H1 (cell line): Measurements from ENCODE around the gene SCN1B.

ENCODE experiments used
- ASH2L ChIP-seq: fragments of 200-600, 300-600 bp; sonication (generic); IDR thresholded peaks from one replicate; pipeline ENCODE4 v1.7.1; 2017; ENCODE audit warnings: low read length
- BRCA1 ChIP-seq: IDR thresholded peaks from 2 replicates; pipeline ENCODE4 v1.6.1; 2012; ENCODE audit warnings: low read depth, low read length, improper control_type of control experiment
- CTCF ChIP-seq, 3 experiments: IDR thresholded peaks; 1 replicate in 2 of 3; 2 replicates in 1 of 3; pipeline versions ENCODE4 v1.5.1 to v1.6.1; 2011; ENCODE audit warnings: low read length in 3 of 3, mild to moderate bottlenecking in 3 of 3, inconsistent platforms in 2 of 3, low read depth in 1 of 3, moderate library complexity in 1 of 3; ENCODE audit not compliant: insufficient read depth in 1 of 3; ENCODE audit errors: control extremely low read depth in 1 of 3
- POLR2A ChIP-seq, 2 experiments: IDR thresholded peaks; 1 replicate in 1 of 2; 2 replicates in 1 of 2; pipeline ENCODE4 v1.6.1; 2011; ENCODE audit warnings: low read depth in 2 of 2, low read length in 2 of 2, mild to moderate bottlenecking in 2 of 2; ENCODE audit errors: control extremely low read depth in 1 of 2
- YY1 ChIP-seq: IDR thresholded peaks from 2 replicates; pipeline ENCODE4 v1.6.1; 2011; ENCODE audit warnings: low read depth, mild to moderate bottlenecking, low read length

- no peak for TF ChIP-seq CTCF (IDR thresholded peaks at IDR 0.05; ENCODE audit: control extremely low read depth in 1 of 3, insufficient read depth in 1 of 3, low read depth in 1 of 3, low read length in 3 of 3)
- TF ChIP-seq ASH2L, result no peak
- TF ChIP-seq POLR2A (IDR thresholded peaks at IDR 0.05; ENCODE audit: control extremely low read depth in 1 of 2, low read depth in 2 of 2, low read length in 2 of 2), result no peak
- TF ChIP-seq YY1, result no peak
- no peak for TF ChIP-seq BRCA1
These were observed 3.1 kb downstream of the SCN1B start for GRCh38 chr19:35033067-35034004.
